DND-41 (cell line): ENCODE results near the gene MYH14.

ENCODE experiments used
- EZH2 ChIP-seq: IDR thresholded peaks from 3 replicates; pipeline ENCODE4 v1.6.1; 2012; ENCODE audit warnings: borderline replicate concordance, low read depth, mild to moderate bottlenecking, moderate library complexity, low read length, inconsistent platforms; ENCODE audit not compliant: severe bottlenecking
- TF ChIP-seq, protein P1 (sequence below): IDR thresholded peaks from 2 replicates; pipeline ENCODE4 v1.5.1; 2012; ENCODE audit warnings: borderline replicate concordance, low read length, moderate library complexity, mild to moderate bottlenecking; ENCODE audit not compliant: poor library complexity, severe bottlenecking; ENCODE audit errors: extremely low read depth

DNA sequence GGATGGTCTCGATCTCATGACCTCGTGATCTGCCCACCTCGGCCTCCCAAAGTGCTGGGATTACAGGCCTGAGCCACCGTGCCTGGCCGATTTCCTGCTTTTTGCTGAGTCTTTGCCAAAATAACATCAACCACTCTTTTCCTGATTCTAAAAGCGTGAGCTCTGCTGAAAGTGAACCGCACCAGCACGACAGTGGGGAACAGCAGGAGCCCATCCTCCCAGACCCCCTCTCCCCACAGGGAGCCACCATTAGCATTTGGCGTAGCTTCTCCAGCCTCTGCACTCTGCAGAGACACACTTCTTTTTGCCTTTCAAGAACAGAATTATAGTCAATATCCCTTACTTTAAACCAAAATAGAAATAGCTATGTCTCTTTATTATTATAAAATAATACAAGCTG, 41.3 kb downstream of the MYH14 start:
- TF ChIP-seq, protein P1, sequence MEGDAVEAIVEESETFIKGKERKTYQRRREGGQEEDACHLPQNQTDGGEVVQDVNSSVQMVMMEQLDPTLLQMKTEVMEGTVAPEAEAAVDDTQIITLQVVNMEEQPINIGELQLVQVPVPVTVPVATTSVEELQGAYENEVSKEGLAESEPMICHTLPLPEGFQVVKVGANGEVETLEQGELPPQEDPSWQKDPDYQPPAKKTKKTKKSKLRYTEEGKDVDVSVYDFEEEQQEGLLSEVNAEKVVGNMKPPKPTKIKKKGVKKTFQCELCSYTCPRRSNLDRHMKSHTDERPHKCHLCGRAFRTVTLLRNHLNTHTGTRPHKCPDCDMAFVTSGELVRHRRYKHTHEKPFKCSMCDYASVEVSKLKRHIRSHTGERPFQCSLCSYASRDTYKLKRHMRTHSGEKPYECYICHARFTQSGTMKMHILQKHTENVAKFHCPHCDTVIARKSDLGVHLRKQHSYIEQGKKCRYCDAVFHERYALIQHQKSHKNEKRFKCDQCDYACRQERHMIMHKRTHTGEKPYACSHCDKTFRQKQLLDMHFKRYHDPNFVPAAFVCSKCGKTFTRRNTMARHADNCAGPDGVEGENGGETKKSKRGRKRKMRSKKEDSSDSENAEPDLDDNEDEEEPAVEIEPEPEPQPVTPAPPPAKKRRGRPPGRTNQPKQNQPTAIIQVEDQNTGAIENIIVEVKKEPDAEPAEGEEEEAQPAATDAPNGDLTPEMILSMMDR = no peak
- no peak for TF ChIP-seq EZH2
